ENCODE measurements around the gene GTF2A1. TPM values are rescaled to one million over a fixed set of nuclear protein-coding genes. Genes with fewer than 3 reads are reported as not detected.
"Not testable (repeated sequence)": the region's sequence is repeated elsewhere in the genome, so short reads cannot be mapped to it uniquely, and the experiment has no call there.

Gene GTF2A1
- total RNA-seq, 1 donor from 2014 or later, result 40.9 TPM

DNA sequence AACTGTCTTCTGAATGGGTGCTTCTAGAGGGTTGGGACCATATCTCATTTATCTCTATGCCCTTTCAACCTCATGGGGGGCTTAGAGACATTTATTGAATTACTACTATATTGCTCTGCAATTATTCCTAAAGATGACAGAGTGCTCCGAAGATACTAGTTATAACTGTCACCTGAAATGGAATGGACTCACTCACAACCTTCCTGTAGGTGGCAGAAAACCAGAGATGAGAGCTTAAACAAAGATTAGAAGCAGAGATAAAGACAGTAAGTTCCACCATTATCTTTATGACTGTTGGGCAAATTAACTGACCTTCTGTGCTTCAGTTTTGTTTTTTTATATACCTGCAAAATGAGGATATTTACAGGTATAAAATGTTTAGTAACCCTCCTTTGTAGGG, 31.5 kb upstream of the GTF2A1 start:
- Mint-ChIP-seq H3K4me3 (no peak overlapping the region), H3K9me3 (no peaks in the 10 kb centered on the region), H3K27ac (no peak overlapping the region), H3K27me3 (no peaks in the 10 kb centered on the region), H3K4me1 (ENCODE audit: unreplicated experiment) (no peaks in the 10 kb centered on the region), H3K36me3 (no peaks in the 10 kb centered on the region)
- TF ChIP-seq, protein P1, sequence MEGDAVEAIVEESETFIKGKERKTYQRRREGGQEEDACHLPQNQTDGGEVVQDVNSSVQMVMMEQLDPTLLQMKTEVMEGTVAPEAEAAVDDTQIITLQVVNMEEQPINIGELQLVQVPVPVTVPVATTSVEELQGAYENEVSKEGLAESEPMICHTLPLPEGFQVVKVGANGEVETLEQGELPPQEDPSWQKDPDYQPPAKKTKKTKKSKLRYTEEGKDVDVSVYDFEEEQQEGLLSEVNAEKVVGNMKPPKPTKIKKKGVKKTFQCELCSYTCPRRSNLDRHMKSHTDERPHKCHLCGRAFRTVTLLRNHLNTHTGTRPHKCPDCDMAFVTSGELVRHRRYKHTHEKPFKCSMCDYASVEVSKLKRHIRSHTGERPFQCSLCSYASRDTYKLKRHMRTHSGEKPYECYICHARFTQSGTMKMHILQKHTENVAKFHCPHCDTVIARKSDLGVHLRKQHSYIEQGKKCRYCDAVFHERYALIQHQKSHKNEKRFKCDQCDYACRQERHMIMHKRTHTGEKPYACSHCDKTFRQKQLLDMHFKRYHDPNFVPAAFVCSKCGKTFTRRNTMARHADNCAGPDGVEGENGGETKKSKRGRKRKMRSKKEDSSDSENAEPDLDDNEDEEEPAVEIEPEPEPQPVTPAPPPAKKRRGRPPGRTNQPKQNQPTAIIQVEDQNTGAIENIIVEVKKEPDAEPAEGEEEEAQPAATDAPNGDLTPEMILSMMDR (conservative IDR thresholded peaks at IDR 0.05), result peak; percentile 28
- DNase-seq (ENCODE audit: extremely low spot score, unreplicated experiment), result no peak

GRCh38 chr14:81247271-81247766, 26.6 kb upstream of the GTF2A1 start:
- no peak for DNase-seq (ENCODE audit: extremely low spot score, unreplicated experiment)
- H3K4me3 Mint-ChIP-seq, result no peak overlapping the region
- no peak overlapping the region for H3K27ac Mint-ChIP-seq
- peaks cover 4% of the 10 kb centered on the region for H3K9me3 Mint-ChIP-seq
- H3K27me3 Mint-ChIP-seq, result no peaks in the 10 kb centered on the region
- H3K36me3 Mint-ChIP-seq, result no peaks in the 10 kb centered on the region
- TF ChIP-seq, protein P1 (conservative IDR thresholded peaks at IDR 0.05), result no peak
- H3K4me1 Mint-ChIP-seq (ENCODE audit: unreplicated experiment), result no peaks in the 10 kb centered on the region

- TF ChIP-seq, protein P1 (conservative IDR thresholded peaks at IDR 0.05), result no peak
- H3K4me3 Mint-ChIP-seq, result no peak overlapping the region
- no peaks in the 10 kb centered on the region for H3K27me3 Mint-ChIP-seq
- no peaks in the 10 kb centered on the region for H3K36me3 Mint-ChIP-seq
- peaks cover 4% of the 10 kb centered on the region for H3K9me3 Mint-ChIP-seq
- H3K27ac Mint-ChIP-seq, result no peak overlapping the region
- H3K4me1 Mint-ChIP-seq (ENCODE audit: unreplicated experiment), result no peaks in the 10 kb centered on the region
- DNase-seq (ENCODE audit: extremely low spot score, unreplicated experiment), result no peak
Observed at GRCh38 chr14:81246461-81247270, 25.9 kb upstream of the GTF2A1 start.

- Mint-ChIP-seq H3K27me3 (no peaks in the 10 kb centered on the region), H3K4me3 (no peak overlapping the region), H3K27ac (no peak overlapping the region), H3K4me1 (ENCODE audit: unreplicated experiment) (no peaks in the 10 kb centered on the region), H3K9me3 (peaks cover 4% of the 10 kb centered on the region), H3K36me3 (no peaks in the 10 kb centered on the region)
- no peak for DNase-seq (ENCODE audit: extremely low spot score, unreplicated experiment)
- TF ChIP-seq, protein P1 (conservative IDR thresholded peaks at IDR 0.05), result no peak
Observed at GRCh38 chr14:81245771-81246170, 25.0 kb upstream of the GTF2A1 start.

DNA sequence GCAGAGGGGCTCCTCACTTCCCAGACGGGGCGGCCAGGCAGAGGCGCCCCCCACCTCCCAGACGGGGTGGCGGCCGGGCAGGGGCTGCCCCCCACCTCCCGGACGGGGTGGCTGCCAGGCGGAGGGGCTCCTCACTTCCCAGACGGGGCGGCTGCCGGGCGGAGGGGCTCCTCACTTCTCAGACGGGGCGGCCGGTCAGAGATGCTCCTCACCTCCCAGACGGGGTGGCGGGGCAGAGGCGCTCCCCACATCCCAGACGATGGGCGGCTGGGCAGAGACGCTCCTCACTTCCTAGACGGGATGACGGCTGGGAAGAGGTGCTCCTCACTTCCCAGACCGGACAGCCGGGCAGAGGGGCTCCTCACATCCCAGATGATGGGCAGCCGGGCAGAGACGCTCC, 23.7 kb upstream of the GTF2A1 start:
- not testable (repeated sequence) for H3K4me3 Mint-ChIP-seq; H3K9me3 Mint-ChIP-seq; H3K27me3 Mint-ChIP-seq; DNase-seq (ENCODE audit: extremely low spot score, unreplicated experiment); H3K36me3 Mint-ChIP-seq; H3K4me1 Mint-ChIP-seq (ENCODE audit: unreplicated experiment); H3K27ac Mint-ChIP-seq

- peaks cover 4% of the 10 kb centered on the region for H3K9me3 Mint-ChIP-seq
- DNase-seq (ENCODE audit: extremely low spot score, unreplicated experiment), result no peak
- no peaks in the 10 kb centered on the region for H3K36me3 Mint-ChIP-seq
- H3K27me3 Mint-ChIP-seq, result peaks cover 3% of the 10 kb centered on the region
- no peaks in the 10 kb centered on the region for H3K4me1 Mint-ChIP-seq (ENCODE audit: unreplicated experiment)
- H3K4me3 Mint-ChIP-seq, result no peak overlapping the region
- TF ChIP-seq, protein P1 (conservative IDR thresholded peaks at IDR 0.05), result no peak
- H3K27ac Mint-ChIP-seq, result no peak overlapping the region
Observed at GRCh38 chr14:81243499-81243898, 22.7 kb upstream of the GTF2A1 start.

DNA sequence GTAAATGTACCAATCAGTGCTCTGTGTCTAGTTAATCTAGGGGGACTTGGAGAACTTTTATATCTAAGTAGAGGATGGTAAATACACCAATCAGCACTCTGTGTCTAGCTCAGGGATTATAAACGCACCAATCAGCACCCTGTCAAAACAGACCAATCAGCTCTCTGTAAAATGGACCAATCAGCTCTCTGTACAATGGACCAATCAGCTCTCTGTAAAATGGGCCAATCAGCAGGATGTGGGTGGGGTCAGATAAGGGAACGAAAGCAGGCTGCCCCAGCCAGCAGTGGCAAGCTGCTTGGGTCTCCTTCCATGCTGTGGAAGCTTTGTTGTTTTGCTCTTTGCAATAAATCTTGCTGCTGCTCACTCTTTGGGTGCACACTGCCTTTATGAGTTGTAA, 16.1 kb upstream of the GTF2A1 start:
- H3K27ac Mint-ChIP-seq; DNase-seq (ENCODE audit: extremely low spot score, unreplicated experiment); H3K9me3 Mint-ChIP-seq; H3K4me3 Mint-ChIP-seq; H3K27me3 Mint-ChIP-seq; H3K36me3 Mint-ChIP-seq: not testable (repeated sequence)
- peaks cover 11% of the 10 kb centered on the region for H3K4me1 Mint-ChIP-seq (ENCODE audit: unreplicated experiment)

All from type B pancreatic cell (in vitro differentiated cells).